ENCODE results near the gene NCOA7. TPM values are rescaled to one million over a fixed set of nuclear protein-coding genes. Genes with fewer than 3 reads are reported as not detected.

Gene NCOA7
- total and polyA plus RNA-seq, 4 donors, result 8.6 to 40.9 (median 17.6) TPM

DNA sequence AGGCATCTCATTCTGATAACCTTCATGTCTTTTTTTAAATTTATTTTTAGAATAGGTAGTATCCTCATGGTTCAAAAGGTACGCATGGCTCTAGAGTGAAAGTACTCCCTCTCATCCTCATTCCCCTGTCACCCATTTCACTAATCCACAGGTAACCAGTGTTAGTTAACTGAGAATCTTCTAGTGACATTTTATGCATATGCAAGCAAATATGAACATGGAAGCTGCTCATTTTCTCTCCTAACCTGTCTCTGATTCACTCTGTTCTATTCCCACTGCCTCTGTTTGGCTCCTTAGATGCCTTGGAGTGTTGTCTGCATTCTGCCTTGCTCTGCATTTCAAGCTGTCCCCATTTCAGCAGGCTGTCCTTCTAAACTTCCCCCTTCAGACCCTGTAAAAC is 4.5 kb downstream of the NCOA7 start:
- Histone ChIP-seq H3K9me3 (ENCODE audit: control insufficient read depth in 4 of 4, low read length in 3 of 4) (no peaks in the 10 kb centered on the region), H3K36me3 (ENCODE audit: control insufficient read depth in 4 of 4, insufficient read depth in 3 of 4, low read depth in 1 of 4, low read length in 3 of 4) (peaks cover 0 to 3% (median 0%) of the 10 kb centered on the region in 4 donors), H3K27ac (ENCODE audit: low read depth in 1 of 2, low read length in 2 of 2) (no peak overlapping the region), H3K9ac (ENCODE audit: low read depth in 1 of 2, low read length in 2 of 2) (no peak overlapping the region), H3K27me3 (ENCODE audit: control insufficient read depth in 4 of 4, insufficient read depth in 4 of 4, low read length in 3 of 4) (no peaks in the 10 kb centered on the region), H3K4me3 (ENCODE audit: low read depth in 1 of 3, low read length in 3 of 3) (no peak overlapping the region), H3K4me1 (ENCODE audit: control insufficient read depth in 4 of 4, insufficient read depth in 4 of 4, low read length in 3 of 4) (peaks cover 3 to 28% (median 11%) of the 10 kb centered on the region in 4 donors)
- WGBS, result 97% methylated on average over 1 of the region's 1 CpG
- no peak for DNase-seq (ENCODE audit: low spot score)
- no peak for TF ChIP-seq HNF4A (conservative IDR thresholded peaks at IDR 0.05)
- TF ChIP-seq FOXA1 (IDR thresholded peaks at IDR 0.05), result no peak
- TF ChIP-seq, protein P1, sequence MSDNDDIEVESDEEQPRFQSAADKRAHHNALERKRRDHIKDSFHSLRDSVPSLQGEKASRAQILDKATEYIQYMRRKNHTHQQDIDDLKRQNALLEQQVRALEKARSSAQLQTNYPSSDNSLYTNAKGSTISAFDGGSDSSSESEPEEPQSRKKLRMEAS (IDR thresholded peaks at IDR 0.05), result no peak

DNA sequence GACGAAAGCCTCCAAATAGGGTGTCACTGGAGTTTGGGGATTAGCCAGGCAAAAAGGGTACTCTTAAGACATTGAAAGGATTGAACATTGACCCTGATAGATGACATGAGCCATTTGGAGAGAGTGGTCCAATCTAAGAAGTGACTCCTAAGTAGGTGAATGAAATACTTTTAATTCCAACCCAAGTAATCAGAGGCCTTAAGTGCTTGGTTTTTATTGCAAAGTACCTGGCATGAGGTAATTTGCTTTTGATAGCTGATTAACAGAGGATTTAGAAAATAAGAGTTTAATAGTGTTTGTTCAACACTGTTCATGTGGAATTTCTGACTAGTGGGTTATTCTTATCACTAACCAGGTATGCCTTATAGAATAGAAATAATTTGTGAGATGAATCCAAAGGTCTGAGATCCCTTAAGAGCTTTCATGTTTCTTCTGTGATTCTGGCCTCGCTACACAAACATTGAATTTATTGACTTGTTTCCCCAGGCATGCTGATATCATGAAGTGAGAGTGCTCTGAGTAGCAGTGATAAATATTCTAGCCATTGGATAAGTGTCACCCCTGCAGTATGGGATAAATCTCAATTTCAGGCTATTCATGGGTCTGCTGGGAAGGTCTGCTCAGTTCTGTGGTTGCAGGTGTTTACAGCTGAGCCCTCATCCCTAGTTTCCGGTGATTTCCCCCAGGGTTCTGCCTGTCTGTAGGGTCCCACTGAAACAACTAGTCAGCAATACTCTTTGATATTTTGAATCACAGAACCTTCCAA is 6.5 kb downstream of the NCOA7 start:
- no peak overlapping the region for H3K27ac ChIP-seq (ENCODE audit: low read depth in 1 of 2, low read length in 2 of 2)
- H3K9me3 ChIP-seq (ENCODE audit: control insufficient read depth in 4 of 4, low read length in 3 of 4), result no peaks in the 10 kb centered on the region
- H3K9ac ChIP-seq (ENCODE audit: low read depth in 1 of 2, low read length in 2 of 2), result no peak overlapping the region
- WGBS, result 94% methylated on average over 3 of the region's 3 CpGs
- no peak for DNase-seq (ENCODE audit: low spot score)
- peaks cover 0 to 3% (median 0%) of the 10 kb centered on the region in 4 donors for H3K36me3 ChIP-seq (ENCODE audit: control insufficient read depth in 4 of 4, insufficient read depth in 3 of 4, low read depth in 1 of 4, low read length in 3 of 4)
- H3K4me1 ChIP-seq (ENCODE audit: control insufficient read depth in 4 of 4, insufficient read depth in 4 of 4, low read length in 3 of 4), result peaks cover 0 to 15% (median 7%) of the 10 kb centered on the region in 4 donors
- no peak overlapping the region for H3K4me3 ChIP-seq (ENCODE audit: low read depth in 1 of 3, low read length in 3 of 3)
- no peaks in the 10 kb centered on the region for H3K27me3 ChIP-seq (ENCODE audit: control insufficient read depth in 4 of 4, insufficient read depth in 4 of 4, low read length in 3 of 4)
- TF ChIP-seq NR2F2 (IDR thresholded peaks at IDR 0.05), result no peak
- TF ChIP-seq, protein P2, sequence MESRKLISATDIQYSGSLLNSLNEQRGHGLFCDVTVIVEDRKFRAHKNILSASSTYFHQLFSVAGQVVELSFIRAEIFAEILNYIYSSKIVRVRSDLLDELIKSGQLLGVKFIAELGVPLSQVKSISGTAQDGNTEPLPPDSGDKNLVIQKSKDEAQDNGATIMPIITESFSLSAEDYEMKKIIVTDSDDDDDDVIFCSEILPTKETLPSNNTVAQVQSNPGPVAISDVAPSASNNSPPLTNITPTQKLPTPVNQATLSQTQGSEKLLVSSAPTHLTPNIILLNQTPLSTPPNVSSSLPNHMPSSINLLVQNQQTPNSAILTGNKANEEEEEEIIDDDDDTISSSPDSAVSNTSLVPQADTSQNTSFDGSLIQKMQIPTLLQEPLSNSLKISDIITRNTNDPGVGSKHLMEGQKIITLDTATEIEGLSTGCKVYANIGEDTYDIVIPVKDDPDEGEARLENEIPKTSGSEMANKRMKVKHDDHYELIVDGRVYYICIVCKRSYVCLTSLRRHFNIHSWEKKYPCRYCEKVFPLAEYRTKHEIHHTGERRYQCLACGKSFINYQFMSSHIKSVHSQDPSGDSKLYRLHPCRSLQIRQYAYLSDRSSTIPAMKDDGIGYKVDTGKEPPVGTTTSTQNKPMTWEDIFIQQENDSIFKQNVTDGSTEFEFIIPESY (IDR thresholded peaks at IDR 0.05), result no peak

- DNase-seq (ENCODE audit: low spot score), result no peak
- Histone ChIP-seq H3K27me3 (ENCODE audit: control insufficient read depth in 4 of 4, insufficient read depth in 4 of 4, low read length in 3 of 4) (no peaks in the 10 kb centered on the region), H3K9me3 (ENCODE audit: control insufficient read depth in 4 of 4, low read length in 3 of 4) (no peaks in the 10 kb centered on the region), H3K4me1 (ENCODE audit: control insufficient read depth in 4 of 4, insufficient read depth in 4 of 4, low read length in 3 of 4) (peaks cover 0 to 14% (median 5%) of the 10 kb centered on the region in 4 donors), H3K9ac (ENCODE audit: low read depth in 1 of 2, low read length in 2 of 2) (no peak overlapping the region), H3K27ac (ENCODE audit: low read depth in 1 of 2, low read length in 2 of 2) (no peak overlapping the region), H3K36me3 (ENCODE audit: control insufficient read depth in 4 of 4, insufficient read depth in 3 of 4, low read depth in 1 of 4, low read length in 3 of 4) (peaks cover 0 to 3% (median 0%) of the 10 kb centered on the region in 4 donors), H3K4me3 (ENCODE audit: low read depth in 1 of 3, low read length in 3 of 3) (no peak overlapping the region)
- WGBS, result 87% methylated on average over 3 of the region's 3 CpGs
- TF ChIP-seq RXRA (IDR thresholded peaks at IDR 0.05), result no peak
- TF ChIP-seq, protein P3, sequence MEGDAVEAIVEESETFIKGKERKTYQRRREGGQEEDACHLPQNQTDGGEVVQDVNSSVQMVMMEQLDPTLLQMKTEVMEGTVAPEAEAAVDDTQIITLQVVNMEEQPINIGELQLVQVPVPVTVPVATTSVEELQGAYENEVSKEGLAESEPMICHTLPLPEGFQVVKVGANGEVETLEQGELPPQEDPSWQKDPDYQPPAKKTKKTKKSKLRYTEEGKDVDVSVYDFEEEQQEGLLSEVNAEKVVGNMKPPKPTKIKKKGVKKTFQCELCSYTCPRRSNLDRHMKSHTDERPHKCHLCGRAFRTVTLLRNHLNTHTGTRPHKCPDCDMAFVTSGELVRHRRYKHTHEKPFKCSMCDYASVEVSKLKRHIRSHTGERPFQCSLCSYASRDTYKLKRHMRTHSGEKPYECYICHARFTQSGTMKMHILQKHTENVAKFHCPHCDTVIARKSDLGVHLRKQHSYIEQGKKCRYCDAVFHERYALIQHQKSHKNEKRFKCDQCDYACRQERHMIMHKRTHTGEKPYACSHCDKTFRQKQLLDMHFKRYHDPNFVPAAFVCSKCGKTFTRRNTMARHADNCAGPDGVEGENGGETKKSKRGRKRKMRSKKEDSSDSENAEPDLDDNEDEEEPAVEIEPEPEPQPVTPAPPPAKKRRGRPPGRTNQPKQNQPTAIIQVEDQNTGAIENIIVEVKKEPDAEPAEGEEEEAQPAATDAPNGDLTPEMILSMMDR (IDR thresholded peaks at IDR 0.05; ENCODE audit: low read depth, low read length, missing input control), result no peak
Measured at GRCh38 chr6:125797886-125798444, 7.2 kb downstream of the NCOA7 start.

Measured in liver (tissue), 9 donors.